Kidney (tissue), 14 donors: Measurements from ENCODE around the gene ZBTB32. TPM values are rescaled to one million over a fixed set of nuclear protein-coding genes. Genes with fewer than 3 reads are reported as not detected.

Experiments
- DNase-seq, 5 donors: peaks; one replicate each; pipeline ENCODE4 v3.0.0-alpha.2; 2013 to 2020
- FAIRE-seq: peaks from 2 replicates; lab custom pipeline; 2012; peaks lifted over from hg19 to GRCh38; lab: Jason Lieb, UNC
- H3K27ac ChIP-seq, 2 donors: one replicate each; pipeline ENCODE4 v1.7.0; 2013; ENCODE audit warnings: low read depth in 2 of 2, low read length in 2 of 2, inconsistent platforms in 1 of 2
- H3K27me3 ChIP-seq: one replicate; pipeline ENCODE4 v1.7.1; 2013; ENCODE audit warnings: low read length, inconsistent platforms; ENCODE audit not compliant: control insufficient read depth, insufficient read depth
- H3K36me3 ChIP-seq, 3 donors: one replicate each; pipeline versions ENCODE4 v1.7.0 to v1.7.1; 2013; ENCODE audit warnings: low read length in 3 of 3, control low read depth in 1 of 3, inconsistent platforms in 1 of 3; ENCODE audit not compliant: insufficient read depth in 3 of 3, control insufficient read depth in 2 of 3
- H3K4me1 ChIP-seq, 3 donors: one replicate each; pipeline versions ENCODE4 v1.7.0 to v1.7.1; 2013; ENCODE audit warnings: low read length in 3 of 3, inconsistent platforms in 1 of 3, low read depth in 1 of 3; ENCODE audit not compliant: control insufficient read depth in 2 of 3, insufficient read depth in 2 of 3
- H3K4me3 ChIP-seq, 3 donors: one replicate each; pipeline versions ENCODE4 v1.7.0 to v1.8.1; 2013; ENCODE audit warnings: low read length in 3 of 3, control low read depth in 1 of 3, inconsistent platforms in 1 of 3
- H3K9ac ChIP-seq, 3 donors: one replicate each; pipeline versions ENCODE4 v1.7.0 to v1.7.1; 2013; ENCODE audit warnings: low read length in 3 of 3, control low read depth in 1 of 3, inconsistent platforms in 1 of 3
- H3K9me3 ChIP-seq, 3 donors: one replicate each; pipeline versions ENCODE4 v1.7.0 to v1.7.1; 2013; ENCODE audit warnings: low read length in 3 of 3, control low read depth in 1 of 3, inconsistent platforms in 1 of 3; ENCODE audit not compliant: control insufficient read depth in 2 of 3, insufficient read depth in 1 of 3
- CTCF ChIP-seq: IDR thresholded peaks from 3 replicates; pipeline ENCODE4 v1.5.1; 2012; ENCODE audit warnings: mild to moderate bottlenecking, moderate library complexity, borderline replicate concordance; ENCODE audit not compliant: insufficient read depth; ENCODE audit errors: extremely low read depth
- intact Hi-C: fragments of 100-400 bp; cut with DNase I; formaldehyde crosslinking; loops from one replicate; pipeline ENCODE4 v1.11.1; 2022
- polyA plus RNA-seq: library from polyadenylated mRNA; stranded (reverse); fragments of 350-450 nt; fragmentation: Illumina TruSeq; extraction: RNeasy Lipid Tissue Mini Kit (QIAGEN cat#74804); gene quantifications from one replicate; pipeline ENCODE4 v1.2.3, GENCODE V29; 2014; ENCODE audit warnings: low read depth, low replicate concordance; ENCODE audit not compliant: insufficient read depth
- total RNA-seq: library from RNA; stranded (reverse); fragmentation: NEBNext Ultra II Directional; extraction: Animal tissue kit (Norgen Biotek cat#: 25700); gene quantifications from one replicate; pipeline ENCODE4 v1.2.1, GENCODE V29; 2021
- donor health status: control.
- donor health status: control.
- donor health status: control.
- donor health status: control.
- donor health status: control.
- donor health status: DM: yes; HTN: yes; CAD: no.
- donor health status: Normal renal cell carcinoma (clear cell type).

Gene ZBTB32
- total and polyA plus RNA-seq, 2 donors from 2014 or later, result 1.8 TPM; not detected in 1

GRCh38 chr19:35695895-35696422 lies 8.4 kb upstream of the ZBTB32 start:
- Histone ChIP-seq H3K27ac (no peak overlapping the region), H3K4me1 (no peaks in the 10 kb centered on the region), H3K9ac (no peak overlapping the region), H3K36me3 (no peaks in the 10 kb centered on the region), H3K4me3 (no peak overlapping the region), H3K27me3 (no peaks in the 10 kb centered on the region), H3K9me3 (no peaks in the 10 kb centered on the region)
- FAIRE-seq (no peak), DNase-seq (no peak)
- intact Hi-C loops, result no loop called here
- no peak for TF ChIP-seq CTCF

- Histone ChIP-seq H3K27ac (no peak overlapping the region), H3K4me3 (no peak overlapping the region), H3K27me3 (no peaks in the 10 kb centered on the region), H3K9me3 (no peaks in the 10 kb centered on the region), H3K36me3 (no peaks in the 10 kb centered on the region), H3K4me1 (peaks cover 0 to under 1% (median 0%) of the 10 kb centered on the region in 3 donors), H3K9ac (no peak overlapping the region)
- intact Hi-C loops, result no loop called here
- TF ChIP-seq CTCF, result no peak
- no peak for FAIRE-seq
- no peak for DNase-seq
Observed at GRCh38 chr19:35696835-35697234, 7.5 kb upstream of the ZBTB32 start.

GRCh38 chr19:35702223-35703012 lies 1.9 kb upstream of the ZBTB32 start:
- no peaks in the 10 kb centered on the region for H3K36me3 ChIP-seq
- no peaks in the 10 kb centered on the region for H3K9me3 ChIP-seq
- peak overlapping the region; percentile 55 to 77 (median 61) for H3K9ac ChIP-seq
- peaks cover 0 to 8% (median 0%) of the 10 kb centered on the region in 3 donors for H3K4me1 ChIP-seq
- no peak overlapping the region for H3K27ac ChIP-seq
- peak overlapping the region; percentile 55 to 81 (median 65) for H3K4me3 ChIP-seq
- TF ChIP-seq CTCF, result no peak
- H3K27me3 ChIP-seq, result no peaks in the 10 kb centered on the region
- intact Hi-C loops, result no loop called here
- FAIRE-seq (peak; percentile 91), DNase-seq (peak; percentile 95 to 98 (median 97))
